Measurements from ENCODE around the gene POC1A. TPM values are rescaled to one million over a fixed set of nuclear protein-coding genes. Genes with fewer than 3 reads are reported as not detected.

POC1A gene
- total RNA-seq, 4 donors from 2014 or later, result 0.65 to 2.0 (median 1.2) TPM

- no peak for DNase-seq (ENCODE audit: low spot score)
- TF ChIP-seq CTCF (IDR thresholded peaks at IDR 0.05), result no peak
- ATAC-seq (ENCODE audit: low FRiP score), result no peak
Measured at GRCh38 chr3:52140769-52141168, 13.5 kb downstream of the POC1A start.

GRCh38 chr3:52140000-52140399, 14.2 kb downstream of the POC1A start:
- ATAC-seq (ENCODE audit: low FRiP score) (no peak), DNase-seq (ENCODE audit: low spot score) (no peak)
- no peak for TF ChIP-seq CTCF (IDR thresholded peaks at IDR 0.05)

DNA sequence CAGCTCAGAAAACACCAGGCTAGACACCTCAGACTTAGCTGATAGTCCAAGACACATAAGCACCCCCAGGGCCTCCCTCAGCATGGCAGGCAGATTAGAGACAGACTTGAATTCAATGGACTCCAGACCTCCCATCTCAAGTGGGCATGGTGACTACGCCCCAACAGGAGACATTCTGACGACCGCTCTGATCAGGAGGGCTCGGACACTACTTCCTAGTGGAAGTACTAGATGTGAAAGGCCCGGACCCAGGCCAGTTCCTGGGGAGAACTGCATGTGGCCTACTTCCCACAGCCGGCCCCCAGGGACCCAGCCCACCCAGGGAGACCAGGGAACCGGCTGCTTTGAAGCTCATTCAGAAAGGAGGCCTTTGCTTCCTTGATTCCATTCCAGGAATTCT, 16.9 kb downstream of the POC1A start:
- no peak for TF ChIP-seq CTCF (IDR thresholded peaks at IDR 0.05)
- no peak for DNase-seq (ENCODE audit: low spot score)
- no peak for ATAC-seq (ENCODE audit: low FRiP score)

DNA sequence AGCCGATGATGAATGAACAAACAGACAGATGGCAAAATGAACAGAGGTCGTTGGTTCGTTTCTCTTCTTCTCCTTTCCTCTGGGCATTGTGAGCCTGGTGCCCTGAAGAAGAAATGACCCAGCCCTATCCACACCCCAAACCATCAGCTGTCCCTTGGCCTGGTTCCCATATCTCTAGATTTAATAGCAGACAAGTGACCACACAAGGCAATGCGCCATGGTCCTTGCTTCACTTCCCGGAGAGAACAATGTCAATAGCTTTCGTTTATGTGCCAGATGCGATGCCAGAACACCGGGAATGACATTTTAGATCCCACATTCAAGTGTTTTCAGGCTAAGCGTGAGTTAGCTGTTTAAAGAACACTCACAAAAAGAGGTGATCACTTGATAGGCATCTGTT, 17.7 kb downstream of the POC1A start:
- no peak for TF ChIP-seq CTCF (IDR thresholded peaks at IDR 0.05)
- ATAC-seq (ENCODE audit: low FRiP score) (no peak), DNase-seq (ENCODE audit: low spot score) (no peak)

DNA sequence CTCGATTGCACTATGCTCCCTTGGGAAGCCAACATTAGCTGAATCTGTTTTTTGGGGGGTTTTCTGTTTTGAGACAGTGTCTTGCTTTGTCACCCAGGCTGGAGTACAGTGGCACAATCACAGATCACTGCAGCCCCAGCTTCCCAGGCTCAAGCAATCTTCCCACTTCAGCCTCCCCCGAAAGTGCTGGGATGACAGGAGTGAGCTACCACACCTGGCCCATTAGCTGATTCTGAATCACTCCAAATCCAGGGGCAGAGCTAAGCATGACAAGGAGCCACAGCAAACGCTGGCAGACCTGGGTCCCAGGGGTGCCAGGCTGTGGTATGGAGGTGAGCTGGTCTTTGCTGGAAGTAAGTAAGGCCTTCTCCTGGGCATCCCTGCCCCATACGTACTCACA, 18.9 kb downstream of the POC1A start:
- DNase-seq (ENCODE audit: low spot score), result no peak
- no peak for TF ChIP-seq CTCF (IDR thresholded peaks at IDR 0.05)
- no peak for ATAC-seq (ENCODE audit: low FRiP score)

DNA sequence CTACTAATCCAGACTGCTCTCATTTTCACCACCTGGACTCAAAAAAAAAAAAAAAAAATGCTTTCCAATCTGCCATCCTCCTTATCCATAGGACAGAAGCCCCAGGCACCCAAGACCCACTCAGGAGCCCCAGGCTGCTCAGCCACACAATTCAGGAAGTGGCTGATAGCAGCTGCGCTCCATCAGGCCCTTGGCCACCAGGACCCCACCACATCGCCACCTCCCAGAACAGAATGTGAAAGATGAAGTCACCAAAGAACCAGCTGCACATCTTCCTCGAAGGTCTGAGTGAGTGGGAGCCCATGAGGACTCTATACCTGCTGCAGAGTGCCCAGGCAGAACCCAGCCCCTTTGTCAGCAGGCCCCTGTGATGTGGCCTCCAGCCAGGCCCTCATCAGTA, 19.5 kb downstream of the POC1A start:
- no peak for DNase-seq (ENCODE audit: low spot score)
- no peak for ATAC-seq (ENCODE audit: low FRiP score)
- TF ChIP-seq CTCF (IDR thresholded peaks at IDR 0.05), result no peak

DNA sequence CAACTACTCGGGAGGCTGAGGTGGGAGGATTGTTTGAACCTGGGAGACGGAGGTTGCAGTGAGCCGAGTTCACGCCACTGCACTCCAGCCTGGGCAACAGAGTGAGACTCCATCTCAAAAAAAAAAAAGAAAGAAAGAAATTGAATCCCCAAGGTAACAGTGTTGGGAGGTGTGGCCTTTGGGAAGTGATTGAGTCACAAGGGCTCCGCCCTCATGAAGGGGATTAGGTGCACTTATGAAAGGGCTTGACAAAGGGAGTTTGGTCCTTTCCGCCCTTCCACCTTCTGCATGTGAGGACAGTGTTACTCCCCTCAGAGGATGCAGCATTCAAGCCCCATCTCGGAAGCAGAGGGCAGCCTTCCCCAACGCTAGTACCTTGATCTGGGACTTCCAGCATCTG, 21.3 kb downstream of the POC1A start:
- TF ChIP-seq CTCF (IDR thresholded peaks at IDR 0.05), result no peak
- no peak for ATAC-seq (ENCODE audit: low FRiP score)
- no peak for DNase-seq (ENCODE audit: low spot score)

All from omental fat pad (tissue), 4 donors.